GM21515 (cell line): Measurements from ENCODE around the gene ARNT2.

ENCODE experiments used
- ATAC-seq: cut with Tn5 transposase; IDR thresholded peaks from one replicate; pipeline ENCODE4 v1.9.1; 2021; ENCODE audit not compliant: unreplicated experiment

ARNT2 gene

GRCh38 chr15:80590761-80591355 lies 186.7 kb downstream of the ARNT2 start:
- no peak for ATAC-seq

DNA sequence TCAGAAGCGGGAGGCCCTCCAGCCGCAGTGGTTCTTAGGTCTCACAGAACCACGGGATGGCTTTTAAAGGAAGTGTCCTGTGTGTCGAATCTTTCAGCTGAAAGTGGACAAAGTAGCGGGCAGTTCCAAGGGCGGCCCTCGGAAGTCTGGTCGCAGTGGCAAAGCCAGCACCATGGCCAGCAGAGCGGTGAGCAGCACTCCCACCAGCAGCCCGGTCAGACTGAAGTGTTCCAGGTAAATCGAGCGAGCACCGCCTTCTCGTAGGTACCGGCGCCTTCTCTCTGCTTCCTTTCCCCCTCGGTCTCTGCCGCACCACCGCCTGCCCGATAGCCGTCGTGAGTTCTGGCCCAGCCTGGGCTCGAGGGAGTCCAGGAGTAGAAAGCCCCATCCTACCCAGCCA lies 187.3 kb downstream of the ARNT2 start:
- no peak for ATAC-seq

DNA sequence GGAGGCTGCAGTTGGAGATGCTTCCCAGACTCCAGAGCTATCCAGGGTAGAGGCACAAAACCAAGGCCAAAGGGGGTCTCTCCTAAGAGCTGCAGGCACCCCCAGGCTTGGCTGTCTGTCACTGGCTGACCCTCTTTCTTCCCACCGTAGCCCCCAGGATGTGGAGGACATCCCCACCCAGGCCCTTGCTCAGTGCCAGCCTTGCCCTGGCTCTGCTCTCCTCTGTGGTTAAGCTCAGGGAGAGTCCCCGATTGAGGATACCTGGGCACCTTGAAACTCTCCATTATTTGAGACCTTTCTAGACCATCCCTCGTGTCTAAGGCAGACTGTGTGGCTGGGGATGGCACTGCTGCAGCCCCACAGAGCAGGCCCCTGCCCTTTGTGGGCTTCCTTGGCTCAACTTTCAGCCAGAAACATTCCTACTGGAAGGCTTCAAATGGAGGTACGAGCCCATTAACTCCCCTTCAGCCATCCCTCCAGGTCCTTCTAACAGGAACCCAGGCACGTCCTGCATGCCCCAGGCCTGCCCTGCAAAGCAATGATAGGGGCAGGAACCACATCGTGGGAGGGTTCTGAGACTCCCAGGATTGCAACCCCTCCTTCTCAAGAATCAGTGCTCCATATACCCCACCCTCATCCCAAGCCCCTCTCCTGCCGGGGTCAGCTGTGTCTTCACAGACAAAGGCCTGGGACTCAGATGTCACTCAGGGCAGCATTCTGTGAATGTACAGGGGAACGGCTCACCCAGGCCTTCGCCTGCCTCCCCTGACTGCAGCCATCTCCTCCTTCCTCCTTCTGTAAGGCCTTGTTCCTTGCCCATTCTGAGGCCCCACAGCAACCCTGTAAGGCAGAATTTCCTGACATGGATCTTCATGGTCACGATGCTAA lies 188.0 kb downstream of the ARNT2 start:
- ATAC-seq: no peak

DNA sequence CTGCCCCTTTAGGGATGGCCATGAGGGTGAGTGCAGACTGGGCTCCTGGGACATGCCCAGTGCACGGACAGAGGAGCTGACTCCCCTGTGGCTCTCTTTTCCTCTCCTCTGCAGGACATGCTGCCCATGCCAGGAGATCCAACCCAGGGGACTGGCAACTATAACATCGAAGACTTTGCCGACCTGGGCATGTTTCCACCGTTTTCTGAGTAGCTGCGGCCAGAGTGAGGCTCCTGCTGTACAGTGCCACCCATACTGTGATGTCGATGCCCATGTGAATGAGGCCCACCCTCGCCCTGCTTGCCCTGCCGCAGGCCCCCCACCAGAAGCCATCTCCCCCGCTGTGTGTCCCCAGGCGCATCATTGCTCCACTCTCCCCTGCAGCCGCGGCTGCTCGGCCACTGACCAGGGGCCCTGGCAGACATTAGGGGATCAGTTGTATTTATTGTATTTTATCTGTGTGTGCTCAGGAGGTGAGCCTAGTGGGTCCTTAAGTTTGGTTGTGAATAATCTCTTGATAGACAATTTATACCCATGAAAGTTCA lies 189.4 kb downstream of the ARNT2 start:
- ATAC-seq: no peak

DNA sequence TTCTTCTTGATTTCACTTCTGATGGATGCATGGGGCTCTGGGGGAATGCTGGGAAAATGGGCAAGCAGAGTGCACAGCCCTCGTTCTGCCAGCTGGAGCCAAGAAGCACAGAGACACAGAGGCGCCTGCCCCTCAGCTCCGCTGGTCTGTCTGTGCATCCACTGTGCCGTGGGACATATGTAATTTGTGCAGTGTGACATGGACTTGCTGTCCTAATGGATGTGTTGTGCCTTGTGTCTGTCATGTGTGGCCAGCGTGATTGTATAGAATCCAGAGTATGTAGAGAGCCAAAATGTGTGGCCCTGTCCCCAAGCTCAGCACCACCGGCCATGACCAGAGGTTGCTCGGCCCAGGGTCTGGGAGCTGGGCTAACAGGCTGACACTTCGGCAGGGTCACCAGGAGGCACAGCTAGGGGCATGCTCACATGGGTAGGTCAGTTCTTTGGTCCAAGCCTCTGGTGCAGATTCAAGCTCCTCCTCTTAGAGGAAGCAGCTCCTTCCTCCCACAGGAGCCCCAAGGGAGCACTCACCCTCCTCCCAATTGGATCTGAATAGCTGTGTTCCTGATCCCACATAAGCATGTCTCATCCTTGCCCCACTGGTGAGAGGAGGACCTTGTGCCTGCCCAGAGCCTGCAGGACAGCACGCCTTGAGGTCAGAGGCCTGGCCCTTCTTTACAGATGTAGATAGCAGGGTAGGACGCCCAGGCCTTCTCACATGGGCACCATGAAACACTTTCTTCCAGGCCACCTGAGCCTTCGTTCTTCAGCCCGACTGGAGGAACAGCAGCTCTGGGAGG lies 190.1 kb downstream of the ARNT2 start:
- no peak for ATAC-seq

GRCh38 chr15:80595396-80595795 lies 191.2 kb downstream of the ARNT2 start:
- no peak for ATAC-seq

DNA sequence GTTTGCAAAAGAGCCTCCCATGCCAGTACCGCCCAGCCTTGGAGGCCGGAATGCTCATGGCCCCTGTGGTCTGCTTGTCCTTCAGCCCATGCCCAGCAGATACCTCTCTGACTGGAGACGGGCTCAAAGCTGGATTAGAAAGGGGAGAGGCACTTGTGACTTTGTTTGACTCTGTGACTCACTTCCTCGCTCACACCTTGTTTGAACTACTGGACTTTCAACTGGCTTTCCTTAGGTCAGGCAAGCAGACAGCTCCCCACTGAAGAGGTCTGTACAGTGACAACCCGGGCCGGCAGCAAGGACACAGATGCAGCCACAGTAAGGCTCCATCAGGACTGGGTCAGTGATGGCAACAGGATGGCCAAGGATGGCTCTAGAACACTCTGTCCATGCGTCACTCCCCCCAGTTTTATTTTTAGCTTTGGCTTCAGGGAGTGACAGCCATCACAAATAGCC lies 192.4 kb downstream of the ARNT2 start:
- ATAC-seq: no peak

- ATAC-seq: no peak
Observed at GRCh38 chr15:80597076-80597475, 192.9 kb downstream of the ARNT2 start.

- no peak for ATAC-seq
Observed at GRCh38 chr15:80599359-80599758, 195.2 kb downstream of the ARNT2 start.

DNA sequence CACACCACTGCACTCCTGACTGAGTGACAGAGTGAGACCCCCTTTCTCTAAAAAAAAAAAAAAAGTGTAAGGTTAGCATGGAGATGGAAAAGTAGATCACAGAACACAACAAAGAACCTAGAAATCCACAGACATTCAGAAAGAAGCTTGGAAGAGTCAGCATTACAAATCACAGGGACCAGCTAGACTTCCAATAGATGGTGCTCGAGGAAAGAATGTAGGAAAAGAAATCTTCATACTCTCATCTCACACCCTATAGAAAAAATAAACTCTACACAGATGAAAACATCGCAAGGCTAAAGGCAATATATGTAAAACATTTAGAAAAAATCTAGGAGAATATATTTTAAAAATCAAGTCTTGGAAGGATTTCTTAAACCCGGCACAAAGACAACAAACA lies 196.4 kb downstream of the ARNT2 start:
- ATAC-seq: no peak

GRCh38 chr15:80601256-80601655 lies 197.1 kb downstream of the ARNT2 start:
- no peak for ATAC-seq

- no peak for ATAC-seq
Observed at GRCh38 chr15:80604583-80605575, 200.7 kb downstream of the ARNT2 start.

DNA sequence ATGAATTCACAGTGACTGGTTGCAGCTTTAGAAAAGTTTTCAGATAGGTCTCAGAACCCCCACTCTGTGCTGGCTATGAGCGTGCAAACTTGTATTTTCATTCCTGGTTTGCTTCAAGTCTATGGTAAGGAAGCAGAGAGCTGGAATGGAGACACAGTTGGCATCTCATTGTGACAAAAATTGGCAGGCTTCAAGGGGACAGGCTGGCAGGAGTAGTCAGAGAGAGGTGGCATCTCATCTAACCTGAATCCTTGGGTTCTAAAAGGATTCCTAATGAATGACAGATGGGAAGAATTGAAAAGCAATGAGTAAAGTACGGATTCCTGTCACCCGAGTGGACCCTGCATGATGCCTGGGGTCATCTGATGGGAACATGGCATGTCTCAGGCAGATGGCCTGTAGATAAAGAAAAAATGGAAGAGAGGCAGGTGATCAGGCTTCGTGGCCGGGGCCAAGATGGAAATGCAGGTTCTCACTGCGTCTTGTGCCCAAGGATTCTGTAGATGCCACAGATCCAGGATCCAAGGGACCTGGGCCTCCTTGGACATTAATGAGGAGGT lies 201.5 kb downstream of the ARNT2 start:
- ATAC-seq: no peak

- no peak for ATAC-seq
Observed at GRCh38 chr15:80606511-80607071, 202.4 kb downstream of the ARNT2 start.

GRCh38 chr15:80607287-80607980 lies 203.3 kb downstream of the ARNT2 start:
- ATAC-seq: no peak

GRCh38 chr15:80608688-80609087 lies 204.5 kb downstream of the ARNT2 start:
- ATAC-seq: no peak

- ATAC-seq: no peak
Observed at GRCh38 chr15:80609091-80609490, 204.9 kb downstream of the ARNT2 start.

GRCh38 chr15:80609512-80609946 lies 205.3 kb downstream of the ARNT2 start:
- no peak for ATAC-seq

DNA sequence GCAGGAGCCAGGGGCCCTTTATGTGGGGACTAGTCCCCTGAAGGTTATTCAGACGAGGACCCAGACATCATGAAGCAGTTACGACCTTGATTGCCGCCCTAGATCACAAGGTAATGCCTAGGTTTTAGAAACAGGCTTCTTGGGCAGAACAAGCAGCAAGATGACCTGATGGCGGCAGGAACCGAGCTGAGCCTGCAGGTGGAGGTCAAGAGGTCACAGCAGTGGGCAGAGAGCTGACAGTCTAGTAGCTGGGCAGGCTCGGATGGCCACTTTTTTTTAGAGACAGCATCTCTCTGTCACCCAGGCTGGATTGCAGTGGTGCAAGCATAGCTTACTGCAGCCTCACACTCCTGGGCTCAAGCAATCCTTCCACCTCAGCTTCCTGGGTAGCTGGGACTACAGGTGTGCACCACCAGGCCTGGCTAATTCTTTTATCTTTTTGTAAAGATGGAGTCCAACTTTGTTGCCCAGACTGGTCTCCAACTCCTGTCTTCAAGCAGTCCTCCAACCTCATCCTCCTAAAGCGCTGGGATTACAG lies 207.4 kb downstream of the ARNT2 start:
- no peak for ATAC-seq
